GM12878 (cell line): Measurements from ENCODE around the gene TMEM209. TPM values are rescaled to one million over a fixed set of nuclear protein-coding genes. Genes with fewer than 3 reads are reported as not detected.

Experiments
- ATAC-seq: fragments of 200-7000 bp; cut with Tn5 transposase; 3 replicates; pipeline ENCODE4 v1.9.1; 2020; ENCODE audit warnings: mild to moderate bottlenecking, moderate library complexity
- BruUV-seq: library from RNA; stranded (reverse); fragments of 400-500 nt; replicated peaks from 2 replicates; lab custom pipeline; 2021; lab: Mats Ljungman, UMichigan
- CTCF ChIA-PET: fragments of 300-600 bp; sonication (Branson Sonifier 250); formaldehyde crosslinking; extraction: SDS; loops from one replicate; lab custom pipeline; 2021; ENCODE audit warnings: inconsistent platforms; lab: Yijun Ruan, JAX
- POLR2A ChIA-PET: fragments of 350-600 bp; formaldehyde crosslinking; extraction: SDS; loops from one replicate; lab custom pipeline; 2021; ENCODE audit warnings: inconsistent platforms; lab: Charles Lee
- RAD21 ChIA-PET: fragments of 300-600 bp; sonication (Branson Sonifier 250); formaldehyde crosslinking; loops from one replicate; lab custom pipeline; 2023; ENCODE audit warnings: antibody characterized with exemption; ENCODE audit not compliant: unreplicated experiment; lab: Charles Lee
- SMC1A ChIA-PET: fragments of 300-600 bp; sonication (Branson Sonifier 250); formaldehyde crosslinking; loops from one replicate; lab custom pipeline; 2023; ENCODE audit not compliant: unreplicated experiment, uncharacterized antibody; lab: Charles Lee
- DNase-seq: peaks from one replicate; pipeline ENCODE4 v3.0.0-alpha.2; 2011; ENCODE audit warnings: low read depth, low spot score
- FAIRE-seq: peaks from 3 replicates; lab custom pipeline; 2011; peaks lifted over from hg19 to GRCh38; lab: Jason Lieb, UNC
- H2AFZ ChIP-seq: 2 replicates; pipeline ENCODE4 v1.6.0; 2011; ENCODE audit warnings: low read depth, low read length, control low read depth; ENCODE audit not compliant: control insufficient read depth
- H3K27ac ChIP-seq: 2 replicates; pipeline ENCODE4 v1.5.1; 2011; ENCODE audit warnings: control low read depth; ENCODE audit not compliant: control insufficient read depth, insufficient read depth
- H3K27me3 ChIP-seq, 2 experiments: replicated peaks in 1 of 2; 2 replicates each; pipeline versions ENCODE4 v1.6.0 to v1.6.1; 2011; ENCODE audit warnings: low read length in 1 of 2; ENCODE audit not compliant: control insufficient read depth in 2 of 2, insufficient read depth in 2 of 2
- H3K36me3 ChIP-seq, 2 experiments: 2 replicates each; pipeline ENCODE4 v1.5.1; 2011; ENCODE audit warnings: low read length in 1 of 2; ENCODE audit not compliant: control insufficient read depth in 2 of 2, insufficient read depth in 2 of 2
- H3K4me1 ChIP-seq: 2 replicates; pipeline ENCODE4 v1.6.1; 2011; ENCODE audit warnings: mild to moderate bottlenecking, low read length, moderate library complexity, mixed read lengths; ENCODE audit not compliant: control insufficient read depth, insufficient read depth
- H3K4me2 ChIP-seq: 2 replicates; pipeline ENCODE4 v1.6.0; 2011; ENCODE audit warnings: control low read depth; ENCODE audit not compliant: control insufficient read depth, insufficient read depth
- H3K4me3 ChIP-seq: fragments of 200-600 bp; sonication (generic); 2 replicates; pipeline ENCODE4 v1.5.1; 2016
- H3K79me2 ChIP-seq: 2 replicates; pipeline ENCODE4 v1.6.0; 2011; ENCODE audit warnings: low read length; ENCODE audit not compliant: control insufficient read depth, insufficient read depth
- H3K9ac ChIP-seq: 2 replicates; pipeline ENCODE4 v1.8.0; 2011; ENCODE audit warnings: low read length, control low read depth, mixed read lengths; ENCODE audit not compliant: control insufficient read depth, insufficient read depth
- H3K9me3 ChIP-seq: replicated peaks from 3 replicates; pipeline ENCODE4 v1.5.1; 2011; ENCODE audit warnings: mild to moderate bottlenecking, low read length; ENCODE audit not compliant: control insufficient read depth, insufficient read depth
- H4K20me1 ChIP-seq: 2 replicates; pipeline ENCODE4 v1.6.0; 2011; ENCODE audit not compliant: control insufficient read depth, insufficient read depth
- HDAC2 ChIP-seq: fragments of 200-600 bp; sonication (generic); IDR thresholded peaks from 2 replicates; pipeline ENCODE4 v1.6.1; 2017
- ZBTB4 ChIP-seq: fragments of 450-650 bp; formaldehyde crosslinking; IDR thresholded peaks from 2 replicates; pipeline ENCODE4 v1.4.0; 2022; ENCODE audit warnings: mild to moderate bottlenecking, moderate library complexity
- WGBS: methylation state at CpG from one replicate; pipeline ENCODE4 v1.1.6; 2016; ENCODE audit warnings: low lambda C conversion rate; ENCODE audit not compliant: insufficient replicate concordance, insufficient coverage; ENCODE audit errors: missing lambda C conversion rate; 5-methylcytosine and 5-hydroxymethylcytosine counted together
- in situ Hi-C: fragments of 300-500 bp; cut with MboI; formaldehyde crosslinking; loops from 9 replicates; pipeline ENCODE4 v1.14.3; 2018; ENCODE audit warnings: mixed read lengths
- intact Hi-C: fragments of 100-400 bp; cut with micrococcal nuclease; formaldehyde crosslinking; loops from one replicate; pipeline ENCODE4 v1.14.2; 2022; ENCODE audit not compliant: unreplicated experiment
- polyA plus RNA-seq, 11 experiments: library from polyadenylated mRNA; depleted of rRNA in 4 of 11; unstranded in 6 of 11; stranded (reverse) in 5 of 11; fragments of >200 nt; fragmentation: Nextera tagmentation in 4 of 11; fragmentation: Illumina TruSeq in 1 of 11; extraction: Ambion mirVana in 4 of 11; extraction: Trizol in 1 of 11; gene quantifications; 1 replicate in 1 of 11; 2 replicates in 10 of 11; pipeline versions ENCODE4 v1.2.1 to v1.2.3, GENCODE V29; 2011 to 2016; ENCODE audit warnings: inconsistent platforms in 2 of 11, missing spikeins in 2 of 11, low read depth in 1 of 11
- total RNA-seq, 4 experiments: library from RNA; depleted of rRNA in 3 of 4; stranded (reverse); fragments of >200 nt in 3 of 4; fragmentation: Illumina TruSeq in 1 of 4; extraction: Trizol in 1 of 4; gene quantifications; 2 replicates each; pipeline versions ENCODE4 v1.2.1 to v1.2.3, GENCODE V29; 2013 to 2021
- TF ChIP-seq, protein P1 (sequence below): fragments of 450-650 bp; IDR thresholded peaks from 2 replicates; pipeline ENCODE4 v1.6.1; 2016; ENCODE audit warnings: mild to moderate bottlenecking, moderate library complexity, borderline replicate concordance
- TF ChIP-seq, protein P2 (sequence below): IDR thresholded peaks from 2 replicates; pipeline ENCODE4 v1.6.1; 2011; ENCODE audit warnings: low read depth, low read length, improper control_type of control experiment, borderline replicate concordance

TMEM209 gene
- total and polyA plus RNA-seq, 10 of the 15 experiments (the other 5 are each of a cell fraction or from before 2014, with no cell fraction given), result 22.1 to 41.2 (median 35.1) TPM

DNA sequence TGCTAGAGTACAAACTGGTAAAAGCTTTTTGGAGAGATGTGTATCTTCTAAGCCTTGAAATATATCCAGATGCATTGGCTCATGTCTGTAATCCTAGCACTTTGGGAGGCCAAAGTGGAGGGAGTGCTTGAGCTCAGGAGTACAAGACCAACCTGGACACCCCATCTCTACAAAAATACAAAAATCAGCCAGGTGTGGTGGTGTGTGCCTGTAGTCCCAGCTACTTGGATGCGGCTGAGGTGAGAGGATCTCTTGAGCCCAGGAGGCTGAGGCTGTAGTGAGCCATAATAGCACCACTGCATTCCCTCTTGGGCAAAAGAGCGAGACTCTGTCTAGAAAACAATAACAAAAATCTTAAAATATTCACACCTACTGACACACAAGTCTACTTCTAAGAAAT lies 25.6 kb downstream of the TMEM209 start:
- H3K4me1 ChIP-seq, result peaks cover 10% of the 10 kb centered on the region
- no peak for ATAC-seq
- no peak overlapping the region for H3K4me3 ChIP-seq
- FAIRE-seq, result no peak
- no peak for TF ChIP-seq HDAC2
- TF ChIP-seq ZBTB4 (CRISPR knock-in tag), result no peak
- TF ChIP-seq, protein P1, sequence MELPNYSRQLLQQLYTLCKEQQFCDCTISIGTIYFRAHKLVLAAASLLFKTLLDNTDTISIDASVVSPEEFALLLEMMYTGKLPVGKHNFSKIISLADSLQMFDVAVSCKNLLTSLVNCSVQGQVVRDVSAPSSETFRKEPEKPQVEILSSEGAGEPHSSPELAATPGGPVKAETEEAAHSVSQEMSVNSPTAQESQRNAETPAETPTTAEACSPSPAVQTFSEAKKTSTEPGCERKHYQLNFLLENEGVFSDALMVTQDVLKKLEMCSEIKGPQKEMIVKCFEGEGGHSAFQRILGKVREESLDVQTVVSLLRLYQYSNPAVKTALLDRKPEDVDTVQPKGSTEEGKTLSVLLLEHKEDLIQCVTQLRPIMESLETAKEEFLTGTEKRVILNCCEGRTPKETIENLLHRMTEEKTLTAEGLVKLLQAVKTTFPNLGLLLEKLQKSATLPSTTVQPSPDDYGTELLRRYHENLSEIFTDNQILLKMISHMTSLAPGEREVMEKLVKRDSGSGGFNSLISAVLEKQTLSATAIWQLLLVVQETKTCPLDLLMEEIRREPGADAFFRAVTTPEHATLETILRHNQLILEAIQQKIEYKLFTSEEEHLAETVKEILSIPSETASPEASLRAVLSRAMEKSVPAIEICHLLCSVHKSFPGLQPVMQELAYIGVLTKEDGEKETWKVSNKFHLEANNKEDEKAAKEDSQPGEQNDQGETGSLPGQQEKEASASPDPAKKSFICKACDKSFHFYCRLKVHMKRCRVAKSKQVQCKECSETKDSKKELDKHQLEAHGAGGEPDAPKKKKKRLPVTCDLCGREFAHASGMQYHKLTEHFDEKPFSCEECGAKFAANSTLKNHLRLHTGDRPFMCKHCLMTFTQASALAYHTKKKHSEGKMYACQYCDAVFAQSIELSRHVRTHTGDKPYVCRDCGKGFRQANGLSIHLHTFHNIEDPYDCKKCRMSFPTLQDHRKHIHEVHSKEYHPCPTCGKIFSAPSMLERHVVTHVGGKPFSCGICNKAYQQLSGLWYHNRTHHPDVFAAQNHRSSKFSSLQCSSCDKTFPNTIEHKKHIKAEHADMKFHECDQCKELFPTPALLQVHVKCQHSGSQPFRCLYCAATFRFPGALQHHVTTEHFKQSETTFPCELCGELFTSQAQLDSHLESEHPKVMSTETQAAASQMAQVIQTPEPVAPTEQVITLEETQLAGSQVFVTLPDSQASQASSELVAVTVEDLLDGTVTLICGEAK, result no peak
- TF ChIP-seq, protein P2, sequence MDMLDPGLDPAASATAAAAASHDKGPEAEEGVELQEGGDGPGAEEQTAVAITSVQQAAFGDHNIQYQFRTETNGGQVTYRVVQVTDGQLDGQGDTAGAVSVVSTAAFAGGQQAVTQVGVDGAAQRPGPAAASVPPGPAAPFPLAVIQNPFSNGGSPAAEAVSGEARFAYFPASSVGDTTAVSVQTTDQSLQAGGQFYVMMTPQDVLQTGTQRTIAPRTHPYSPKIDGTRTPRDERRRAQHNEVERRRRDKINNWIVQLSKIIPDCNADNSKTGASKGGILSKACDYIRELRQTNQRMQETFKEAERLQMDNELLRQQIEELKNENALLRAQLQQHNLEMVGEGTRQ, result no peak
- TF ChIP-seq, all 136 proteins: peak for 0
- SMC1A ChIA-PET, result no interaction called here
- no peak overlapping the region for H3K4me2 ChIP-seq
- peaks cover 4 to 18% of the 10 kb centered on the region in 2 experiments for H3K36me3 ChIP-seq
- in situ Hi-C loops, result no loop called here
- 100% methylated on average over 2 of the region's 2 CpGs for WGBS
- H2AFZ ChIP-seq, result no peak overlapping the region
- no peaks in the 10 kb centered on the region for H4K20me1 ChIP-seq
- no peaks in the 10 kb centered on the region for H3K27me3 ChIP-seq
- POLR2A ChIA-PET, result no interaction called here
- RAD21 ChIA-PET, result no interaction called here
- H3K9me3 ChIP-seq, result no peaks in the 10 kb centered on the region
- H3K79me2 ChIP-seq, result no peaks in the 10 kb centered on the region
- no TSS peak for BruUV-seq
- intact Hi-C loops, result no loop called here
- no peak for DNase-seq
- H3K9ac ChIP-seq, result no peak overlapping the region
- H3K27ac ChIP-seq, result no peak overlapping the region
- CTCF ChIA-PET, result no interaction called here
